ENCODE measurements around the gene PSMD1. TPM values are rescaled to one million over a fixed set of nuclear protein-coding genes. Genes with fewer than 3 reads are reported as not detected.

The PSMD1 gene
- total and polyA plus RNA-seq, 11 donors, result 33.2 to 124 (median 86.1) TPM

DNA sequence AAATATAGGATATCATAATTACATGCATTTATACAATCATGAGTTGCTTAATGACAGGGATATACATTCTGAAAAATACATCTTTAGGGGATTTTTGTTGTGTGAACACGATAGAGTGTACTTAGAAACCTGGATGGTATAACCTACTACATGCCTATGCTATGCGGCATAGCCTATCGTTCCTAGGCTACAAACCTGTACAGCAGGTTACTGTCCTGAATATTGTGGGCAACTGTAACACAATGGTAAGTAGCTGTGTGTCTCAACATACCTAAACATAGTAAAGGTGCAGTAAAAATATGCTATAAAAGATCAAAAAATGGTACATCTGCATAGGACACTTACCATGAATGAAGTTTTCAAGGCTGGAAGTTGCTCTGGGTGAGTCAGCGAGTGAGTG, 12.9 kb upstream of the PSMD1 start:
- ATAC-seq (no peak), DNase-seq (no peak)
- peaks cover 0 to 42% (median 22%) of the 10 kb centered on the region in 9 donors for H3K27me3 ChIP-seq
- no peaks in the 10 kb centered on the region for H3K4me1 ChIP-seq
- intact Hi-C loops (cut with DNase I), result no loop called here
- TF ChIP-seq POLR2A (IDR thresholded peaks at IDR 0.05) (no peak), CTCF (IDR thresholded peaks at IDR 0.05) (no peak)
- H3K4me3 ChIP-seq, result no peak overlapping the region
- no peaks in the 10 kb centered on the region for H3K36me3 ChIP-seq
- 92 to 95% (median 93%) methylated on average over 4 of the region's 4 CpGs for WGBS, 4 donors
- no peak overlapping the region for H3K27ac ChIP-seq
- H3K9me3 ChIP-seq, result no peaks in the 10 kb centered on the region

DNA sequence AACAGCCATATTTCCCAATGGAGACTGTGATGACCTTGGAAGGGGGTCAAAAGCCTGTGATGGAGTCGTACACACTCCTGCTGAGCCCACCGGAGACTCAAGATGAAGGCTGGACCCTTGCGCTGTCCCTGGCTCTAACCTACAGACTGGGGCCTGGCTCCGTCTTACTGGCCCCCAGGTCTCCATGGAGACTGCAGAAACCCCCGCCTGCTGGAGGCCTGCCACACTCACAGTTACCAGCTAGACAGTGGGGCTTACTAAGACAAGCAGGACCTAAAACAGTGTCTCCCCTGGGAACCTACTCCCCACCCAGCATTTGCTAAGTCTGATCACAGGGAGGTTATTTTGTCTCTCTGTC, 9.8 kb upstream of the PSMD1 start:
- WGBS, 4 donors, result 75 to 88% (median 79%) methylated on average over 5 of the region's 5 CpGs

DNA sequence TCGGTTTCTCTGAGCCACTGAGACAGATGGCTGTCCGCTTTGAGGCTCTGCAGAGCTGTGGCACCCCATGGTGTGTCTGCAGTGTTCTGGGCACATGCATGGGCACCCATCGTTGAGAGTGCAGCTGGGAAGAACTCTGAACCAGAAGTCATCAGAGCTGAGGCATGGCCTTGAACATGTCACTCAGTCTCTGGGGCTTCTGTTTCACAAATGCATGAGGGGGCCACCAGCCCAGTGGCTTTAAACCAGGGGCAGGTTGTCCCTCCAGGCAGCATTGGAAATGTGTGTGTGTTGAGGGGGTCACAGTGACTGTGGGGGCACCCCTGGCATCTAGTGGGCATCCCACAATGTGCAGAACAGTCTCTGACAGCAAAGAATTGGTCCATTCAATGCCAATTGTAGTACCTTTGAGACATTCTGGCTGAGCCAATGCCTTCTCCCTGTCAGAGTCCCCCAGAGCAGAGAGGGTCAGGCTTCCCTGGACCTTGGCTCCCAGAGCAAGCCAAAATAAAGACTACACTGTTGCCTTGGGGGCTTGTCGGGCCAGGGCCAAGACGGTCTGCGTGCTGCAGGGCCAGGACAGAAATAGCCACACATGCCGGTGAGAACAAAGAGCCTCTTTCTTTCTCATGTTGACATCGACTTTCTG, 9.3 kb upstream of the PSMD1 start:
- DNase-seq (no peak), ATAC-seq (no peak)
- H3K9me3 ChIP-seq, result no peaks in the 10 kb centered on the region
- intact Hi-C loops (cut with DNase I), result no loop called here
- peaks cover 0 to 16% (median 0%) of the 10 kb centered on the region in 9 donors for H3K27me3 ChIP-seq
- H3K36me3 ChIP-seq, result no peaks in the 10 kb centered on the region
- H3K27ac ChIP-seq, result no peak overlapping the region
- TF ChIP-seq POLR2A (IDR thresholded peaks at IDR 0.05) (no peak), CTCF (IDR thresholded peaks at IDR 0.05) (no peak)
- peaks cover 0 to 4% (median 3%) of the 10 kb centered on the region in 12 donors for H3K4me1 ChIP-seq
- WGBS, 4 donors, result 30 to 49% (median 41%) methylated on average over 4 to 8 of the region's 8 CpGs
- H3K4me3 ChIP-seq, result no peak overlapping the region

More for the DNA sequence above, 9.8 kb upstream of the PSMD1 start:
- no peak overlapping the region for H3K27ac ChIP-seq
- TF ChIP-seq CTCF (IDR thresholded peaks at IDR 0.05) (no peak), POLR2A (IDR thresholded peaks at IDR 0.05) (no peak)
- no peaks in the 10 kb centered on the region for H3K36me3 ChIP-seq
- no peak for ATAC-seq
- H3K4me3 ChIP-seq, result no peak overlapping the region
- H3K4me1 ChIP-seq, result no peaks in the 10 kb centered on the region
- no peak for DNase-seq
- peaks cover 0 to 20% (median 0%) of the 10 kb centered on the region in 9 donors for H3K27me3 ChIP-seq
- intact Hi-C loops (cut with DNase I), result no loop called here
- H3K9me3 ChIP-seq, result no peaks in the 10 kb centered on the region

DNA sequence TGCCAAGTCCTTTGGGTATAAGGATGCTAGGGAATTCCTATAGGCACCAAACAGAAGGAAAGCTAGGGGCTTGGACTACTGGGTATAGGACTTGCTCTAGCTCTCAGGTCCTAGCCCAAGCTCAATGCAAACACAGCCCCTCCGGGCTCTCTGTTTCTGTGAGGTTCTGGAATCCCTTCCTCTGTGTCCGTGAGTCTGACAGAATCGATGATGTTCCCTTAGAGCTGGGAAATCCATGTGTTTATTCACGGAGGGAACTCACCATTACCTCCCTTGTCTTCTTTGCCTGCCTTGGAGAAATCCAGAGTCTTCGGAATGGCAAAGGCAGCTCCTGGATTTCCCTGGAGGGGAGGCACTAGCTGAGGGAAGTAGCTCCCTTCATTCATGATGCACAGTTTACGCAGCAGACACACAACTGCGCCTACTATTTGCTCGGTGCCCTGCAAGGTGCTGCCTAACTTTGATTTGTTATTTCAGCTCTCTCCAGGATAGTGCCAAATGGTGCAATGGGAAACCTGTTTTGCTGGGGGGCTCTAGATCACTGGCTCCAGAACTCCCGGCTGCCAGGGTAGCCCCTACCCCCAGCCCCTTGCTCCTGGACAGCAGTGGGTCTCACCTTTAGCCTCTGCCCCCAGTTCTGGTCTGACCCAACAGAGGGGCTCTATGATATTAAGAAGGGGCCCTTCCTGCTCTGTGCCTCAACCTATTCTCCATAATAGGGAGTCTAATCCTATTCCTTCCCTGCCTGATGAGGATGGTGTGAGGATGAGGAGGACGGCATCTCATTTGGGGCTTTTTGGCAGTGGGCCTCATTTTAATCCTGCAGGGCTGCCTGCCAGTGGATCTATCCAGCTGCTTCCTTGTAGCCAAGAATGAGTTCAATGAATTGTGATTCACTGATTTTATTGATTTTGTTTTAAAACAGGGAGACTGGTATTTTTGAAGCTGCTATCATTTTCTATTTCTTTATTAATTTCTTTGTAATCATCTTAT, 8.4 kb upstream of the PSMD1 start:
- DNase-seq (no peak), ATAC-seq (no peak)

More for the DNA sequence above, 8.4 kb upstream of the PSMD1 start:
- TF ChIP-seq CTCF (IDR thresholded peaks at IDR 0.05), result no peak
- no peak for TF ChIP-seq POLR2A (IDR thresholded peaks at IDR 0.05)
- 64 to 80% (median 72%) methylated on average over 9 to 10 of the region's 10 CpGs for WGBS, 4 donors
- no peaks in the 10 kb centered on the region for H3K36me3 ChIP-seq
- peaks cover 0 to 16% (median 0%) of the 10 kb centered on the region in 9 donors for H3K27me3 ChIP-seq
- peaks cover 0 to 8% (median 4%) of the 10 kb centered on the region in 12 donors for H3K4me1 ChIP-seq
- no peaks in the 10 kb centered on the region for H3K9me3 ChIP-seq
- intact Hi-C loops (cut with DNase I), result no loop called here
- H3K4me3 ChIP-seq, result no peak overlapping the region
- no peak overlapping the region for H3K27ac ChIP-seq
